Transverse colon (tissue), 4 donors: ENCODE results near the gene ERVMER34-1. TPM values are rescaled to one million over a fixed set of nuclear protein-coding genes. Genes with fewer than 3 reads are reported as not detected.

ENCODE experiments used
- DNase-seq: peaks from one replicate; pipeline ENCODE4 v3.0.0-alpha.2; 2019
- H3K27ac ChIP-seq, 4 donors: fragments of 200-600 bp; sonication (generic); 2 replicates each; pipeline ENCODE4 v1.5.1; 2016 to 2018; ENCODE audit warnings: inconsistent platforms in 4 of 4
- H3K27me3 ChIP-seq: fragments of 200-600 bp; sonication (generic); 2 replicates; pipeline ENCODE4 v1.5.1; 2017; ENCODE audit warnings: inconsistent platforms
- H3K36me3 ChIP-seq, 4 donors: fragments of 200-600 bp; sonication (generic); 2 replicates each; pipeline ENCODE4 v1.5.1; 2017 to 2019; ENCODE audit warnings: inconsistent platforms in 4 of 4
- H3K4me1 ChIP-seq, 4 donors: fragments of 200-600 bp; sonication (generic); 2 replicates each; pipeline ENCODE4 v1.5.1; 2017 to 2020; ENCODE audit warnings: inconsistent platforms in 4 of 4
- H3K4me3 ChIP-seq, 4 donors: fragments of 200-600 bp; sonication (generic); 1 replicate in 1 of 4; 2 replicates in 3 of 4; pipeline versions ENCODE4 v1.5.1 to v1.6.1; 2017 to 2019; ENCODE audit warnings: inconsistent platforms in 4 of 4
- H3K9me3 ChIP-seq, 2 donors: fragments of 200-600 bp; sonication (generic); 2 replicates each; pipeline ENCODE4 v1.5.1; 2017 to 2019; ENCODE audit warnings: inconsistent platforms in 2 of 2
- EP300 ChIP-seq: sonication (generic); formaldehyde crosslinking; IDR thresholded peaks from one replicate; pipeline ENCODE4 v1.6.1; 2017; ENCODE audit warnings: antibody characterized with exemption, low read depth
- POLR2A ChIP-seq: fragments of 450-650 bp; IDR thresholded peaks from one replicate; pipeline ENCODE4 v1.6.1; 2016; ENCODE audit warnings: antibody characterized with exemption, mild to moderate bottlenecking, moderate library complexity
- POLR2AphosphoS5 ChIP-seq, 3 donors: sonication (generic); formaldehyde crosslinking; IDR thresholded peaks; one replicate each; pipeline ENCODE4 v1.6.1; 2016; ENCODE audit warnings: antibody characterized with exemption in 3 of 3
- WGBS, 2 donors: methylation state at CpG; one replicate each; pipeline ENCODE4 v1.1.5; 2018; ENCODE audit warnings: low coverage in 1 of 2; 5-methylcytosine and 5-hydroxymethylcytosine counted together
- in situ Hi-C, 4 donors: fragments of 200-750 bp; cut with MboI; loops; one replicate each; pipeline versions ENCODE4 v1.15.0 to v1.15.1; 2017; ENCODE audit warnings: low sequenced_read_pairs in 3 of 4, low pct_ligation_motif_present in 1 of 4, low pct_unique_long_range_greater_than_20kb in 1 of 4
- intact Hi-C: fragments of 100-400 bp; cut with DNase I; formaldehyde crosslinking; loops from one replicate; pipeline ENCODE4 v1.15.1; 2023; ENCODE audit warnings: low total_unique reads
- total RNA-seq, 4 donors: library from RNA; depleted of rRNA; stranded (reverse); fragments of >200 nt; gene quantifications; one replicate each; pipeline ENCODE4 v1.1.0, GENCODE V29; 2016
- TF ChIP-seq, protein P1 (sequence below), 5 experiments: fragments of 200-600 bp in 3 of 5; fragments of 450-650 bp in 2 of 5; sonication (generic) in 3 of 5; IDR thresholded peaks; 1 replicate in 2 of 5; 2 replicates in 3 of 5; pipeline ENCODE4 v1.5.1; 2016 to 2017; ENCODE audit warnings: antibody characterized with exemption in 5 of 5, inconsistent platforms in 3 of 5, mild to moderate bottlenecking in 2 of 5, moderate library complexity in 1 of 5

ERVMER34-1 gene
- total RNA-seq, 4 donors from 2014 or later = 0.20 to 0.32 (median 0.27) TPM; not detected in 1

DNA sequence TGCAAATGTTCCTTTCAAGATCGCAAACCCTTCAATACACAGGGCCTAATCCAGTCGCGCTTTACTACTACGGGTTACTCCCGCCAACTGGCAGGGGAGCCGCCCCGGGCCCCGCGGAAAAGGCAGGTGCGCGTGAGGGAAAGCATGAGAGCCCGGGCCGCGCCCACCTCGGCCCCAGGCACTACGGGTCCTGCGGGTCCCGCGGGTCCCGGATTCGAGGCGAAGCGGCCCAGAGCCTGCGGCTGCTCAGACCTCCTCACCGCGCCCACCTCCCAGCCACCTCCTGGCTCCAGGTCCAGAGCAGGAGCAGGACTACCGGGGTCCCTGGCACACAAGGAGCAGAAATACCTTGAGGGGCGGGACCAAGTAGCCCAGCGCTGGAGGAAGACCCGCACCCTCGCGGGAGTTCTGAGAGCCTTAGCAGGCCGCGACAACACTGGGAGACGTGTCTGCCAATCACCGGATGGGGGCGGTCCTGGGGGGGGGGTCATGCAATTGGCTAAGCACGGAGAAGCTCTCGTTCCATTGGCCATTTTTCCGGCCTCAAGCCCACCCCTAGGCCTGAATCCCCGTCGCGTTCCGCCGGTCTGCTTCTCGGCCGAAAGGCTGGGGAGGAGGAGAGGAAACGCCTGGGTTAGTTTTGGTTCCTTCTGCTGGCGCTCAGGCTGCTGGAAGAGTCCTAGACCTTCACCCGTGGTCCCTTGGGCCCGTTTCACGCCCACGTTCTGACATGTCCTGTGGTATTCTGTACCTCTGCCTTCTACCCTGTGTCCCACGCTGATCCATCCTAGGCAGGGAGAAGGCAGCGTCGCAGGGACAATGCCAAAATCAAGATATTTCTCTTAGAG lies 29.0 kb downstream of the ERVMER34-1 start:
- peak overlapping the region; percentile 57 to 89 (median 70) for H3K4me3 ChIP-seq
- in situ Hi-C loops = loop anchor here in 1 of 4 donors (25.0 kb wide), 1 partner anchor 640 kb away; the partner anchor contains the start of gene SCFD2
- DNase-seq = peak; percentile 94
- TF ChIP-seq, protein P1, sequence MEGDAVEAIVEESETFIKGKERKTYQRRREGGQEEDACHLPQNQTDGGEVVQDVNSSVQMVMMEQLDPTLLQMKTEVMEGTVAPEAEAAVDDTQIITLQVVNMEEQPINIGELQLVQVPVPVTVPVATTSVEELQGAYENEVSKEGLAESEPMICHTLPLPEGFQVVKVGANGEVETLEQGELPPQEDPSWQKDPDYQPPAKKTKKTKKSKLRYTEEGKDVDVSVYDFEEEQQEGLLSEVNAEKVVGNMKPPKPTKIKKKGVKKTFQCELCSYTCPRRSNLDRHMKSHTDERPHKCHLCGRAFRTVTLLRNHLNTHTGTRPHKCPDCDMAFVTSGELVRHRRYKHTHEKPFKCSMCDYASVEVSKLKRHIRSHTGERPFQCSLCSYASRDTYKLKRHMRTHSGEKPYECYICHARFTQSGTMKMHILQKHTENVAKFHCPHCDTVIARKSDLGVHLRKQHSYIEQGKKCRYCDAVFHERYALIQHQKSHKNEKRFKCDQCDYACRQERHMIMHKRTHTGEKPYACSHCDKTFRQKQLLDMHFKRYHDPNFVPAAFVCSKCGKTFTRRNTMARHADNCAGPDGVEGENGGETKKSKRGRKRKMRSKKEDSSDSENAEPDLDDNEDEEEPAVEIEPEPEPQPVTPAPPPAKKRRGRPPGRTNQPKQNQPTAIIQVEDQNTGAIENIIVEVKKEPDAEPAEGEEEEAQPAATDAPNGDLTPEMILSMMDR (IDR thresholded peaks at IDR 0.05) = peak in 1 of 5 experiments; percentile 17
- TF ChIP-seq POLR2A = peak; percentile 70
- no peak for TF ChIP-seq EP300
- TF ChIP-seq POLR2AphosphoS5 (IDR thresholded peaks at IDR 0.05) = peak; percentile 71 to 80 (median 75)
- 0% methylated on average over 32 of the region's 56 CpGs; no CpG with 5 or more reads in 1 of the 2 donors for WGBS, 2 donors
- H3K9me3 ChIP-seq = no peaks in the 10 kb centered on the region
- no peaks in the 10 kb centered on the region for H3K27me3 ChIP-seq
- H3K4me1 ChIP-seq = peaks cover 0 to 10% (median 5%) of the 10 kb centered on the region in 4 donors
- intact Hi-C loops = loop anchor here (5.0 kb wide), 1 partner anchor 65 kb away; the partner anchor contains the start of gene USP46
- peak overlapping the region; percentile 87 to 91 (median 88) for H3K27ac ChIP-seq
- peaks cover 0 to 7% (median 0%) of the 10 kb centered on the region in 4 donors for H3K36me3 ChIP-seq

GRCh38 chr4:52718123-52718522 lies 33.1 kb downstream of the ERVMER34-1 start:
- Histone ChIP-seq H3K27ac (no peak overlapping the region), H3K27me3 (no peaks in the 10 kb centered on the region), H3K36me3 (peaks cover 0 to 17% (median 3%) of the 10 kb centered on the region in 4 donors), H3K4me1 (peaks cover 15 to 31% (median 22%) of the 10 kb centered on the region in 4 donors), H3K4me3 (no peak overlapping the region), H3K9me3 (no peaks in the 10 kb centered on the region)
- TF ChIP-seq POLR2AphosphoS5 (IDR thresholded peaks at IDR 0.05) (no peak), POLR2A (no peak), EP300 (no peak)
- TF ChIP-seq, protein P1 (IDR thresholded peaks at IDR 0.05) = no peak
- 91 to 92% methylated on average over 3 of the region's 3 CpGs for WGBS, 2 donors
- no peak for DNase-seq
- intact Hi-C loops = no loop called here
- in situ Hi-C loops = loop anchor here in 1 of 4 donors (25.0 kb wide), 1 partner anchor 644 kb away; the partner anchor contains the start of gene SCFD2

GRCh38 chr4:52716364-52717151 lies 34.7 kb downstream of the ERVMER34-1 start:
- TF ChIP-seq POLR2A (no peak), EP300 (no peak)
- TF ChIP-seq, protein P1 (IDR thresholded peaks at IDR 0.05) = no peak
- Histone ChIP-seq H3K27ac (no peak overlapping the region), H3K4me1 (peaks cover 16 to 26% (median 20%) of the 10 kb centered on the region in 4 donors), H3K27me3 (no peaks in the 10 kb centered on the region), H3K4me3 (no peak overlapping the region), H3K36me3 (peaks cover 0 to 17% (median 3%) of the 10 kb centered on the region in 4 donors), H3K9me3 (no peaks in the 10 kb centered on the region)
- in situ Hi-C loops = loop anchor here in 1 of 4 donors (25.0 kb wide), 1 partner anchor 646 kb away; the partner anchor contains the start of gene SCFD2
- no peak for DNase-seq
- intact Hi-C loops = no loop called here
- 91% methylated on average over 6 of the region's 6 CpGs for WGBS, 2 donors
